ENCODE results near the gene DCUN1D2.

DNA sequence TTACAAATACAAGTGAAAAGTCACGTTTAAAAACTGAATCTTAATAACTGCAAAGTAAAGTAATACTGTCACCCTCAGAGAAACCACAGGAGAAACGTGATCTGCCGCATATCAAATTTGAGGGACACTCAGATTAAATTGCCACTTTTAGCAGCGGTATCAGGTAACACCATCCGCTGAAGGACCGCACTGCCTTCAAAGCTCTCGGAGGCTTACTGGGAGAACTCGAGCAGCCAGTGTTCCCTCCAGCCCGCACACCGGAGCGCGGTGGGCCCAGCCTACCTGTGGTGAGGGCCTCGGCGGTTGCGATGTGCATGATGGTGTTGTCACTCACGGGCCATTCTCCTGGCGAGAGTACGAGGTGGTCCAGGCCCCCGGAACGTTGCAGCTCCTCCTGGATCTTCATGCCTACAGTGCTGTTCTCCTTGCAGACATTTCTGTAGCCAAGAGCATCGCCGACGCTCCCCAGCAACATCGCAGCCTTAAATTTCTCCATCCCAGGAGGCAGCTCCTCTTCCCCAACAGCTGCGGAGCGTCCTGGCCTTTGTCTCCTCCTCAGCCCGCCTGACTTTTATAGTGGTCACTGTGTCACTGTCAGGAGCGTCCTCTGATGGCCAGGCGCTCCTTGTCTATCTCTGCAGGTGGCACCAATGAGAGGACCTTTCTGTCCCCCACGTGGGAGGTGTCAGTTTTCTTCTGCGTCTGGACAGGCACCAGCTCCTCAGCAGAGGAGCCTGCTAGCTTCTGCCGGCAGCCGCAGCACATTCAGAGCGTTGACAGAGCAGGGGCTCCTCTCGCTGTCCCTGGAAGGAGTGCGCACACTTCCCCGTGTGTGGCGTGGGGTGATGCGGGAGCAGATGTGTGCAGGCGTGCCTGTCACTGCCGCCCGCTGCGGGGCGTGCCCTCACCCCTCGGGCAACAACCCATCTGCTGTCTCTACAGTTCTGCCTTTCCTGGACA lies 37.3 kb downstream of the DCUN1D2 start, which contains the start of gene ADPRHL1:
- TF ChIP-seq EZH2 (IDR thresholded peaks at IDR 0.05; ENCODE audit: low read depth) = no peak
- no peak for TF ChIP-seq CTCF (conservative IDR thresholded peaks at IDR 0.05)
